DMS114 treated with DMSO at 0.1 percent for 48 hours (cell line): Measurements from ENCODE around the gene ST8SIA1.

ENCODE experiments used
- DNase-seq: peaks from one replicate; lab custom pipeline; 2025; ENCODE audit not compliant: unreplicated experiment; lab: John Stamatoyannopoulos, UW

Gene ST8SIA1

DNA sequence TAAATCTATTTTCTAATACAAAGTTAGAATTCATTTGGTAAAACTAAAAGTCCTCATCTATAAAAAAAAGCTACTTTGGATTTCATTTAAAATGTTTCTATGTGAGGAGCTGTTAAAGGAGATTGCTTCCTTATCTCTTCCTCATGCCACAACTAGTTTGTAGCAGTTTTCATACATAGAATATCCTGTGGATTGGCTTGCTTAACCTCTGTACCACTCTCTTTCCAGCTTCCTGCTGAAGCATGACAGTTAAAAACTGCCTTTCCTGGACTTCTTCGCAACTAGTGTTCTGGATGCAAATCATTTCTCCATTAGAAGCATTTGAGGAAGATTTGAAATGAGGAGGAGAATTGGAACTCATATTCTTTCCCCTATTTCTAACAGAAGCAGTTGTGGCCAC lies 49.6 kb downstream of the ST8SIA1 start:
- DNase-seq = no peak

DNA sequence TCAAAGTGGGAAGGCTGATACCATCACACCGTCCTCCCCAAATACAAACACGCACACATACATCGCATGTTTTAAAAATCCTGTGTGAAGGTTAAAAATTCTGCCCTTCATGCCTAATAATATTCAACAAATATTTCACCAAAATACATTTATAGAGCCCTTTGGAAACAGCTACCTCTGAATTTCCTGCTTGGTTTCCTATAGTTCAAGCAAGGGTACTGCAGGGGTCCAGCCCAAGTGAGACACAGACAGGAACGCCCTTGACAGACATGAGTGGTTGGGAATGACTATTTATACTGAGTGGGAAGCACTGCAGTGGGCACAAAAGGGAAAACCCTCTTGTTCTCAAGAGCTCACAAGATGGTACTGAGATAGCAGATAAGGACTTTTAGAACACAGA lies 51.0 kb downstream of the ST8SIA1 start:
- DNase-seq = no peak

DNA sequence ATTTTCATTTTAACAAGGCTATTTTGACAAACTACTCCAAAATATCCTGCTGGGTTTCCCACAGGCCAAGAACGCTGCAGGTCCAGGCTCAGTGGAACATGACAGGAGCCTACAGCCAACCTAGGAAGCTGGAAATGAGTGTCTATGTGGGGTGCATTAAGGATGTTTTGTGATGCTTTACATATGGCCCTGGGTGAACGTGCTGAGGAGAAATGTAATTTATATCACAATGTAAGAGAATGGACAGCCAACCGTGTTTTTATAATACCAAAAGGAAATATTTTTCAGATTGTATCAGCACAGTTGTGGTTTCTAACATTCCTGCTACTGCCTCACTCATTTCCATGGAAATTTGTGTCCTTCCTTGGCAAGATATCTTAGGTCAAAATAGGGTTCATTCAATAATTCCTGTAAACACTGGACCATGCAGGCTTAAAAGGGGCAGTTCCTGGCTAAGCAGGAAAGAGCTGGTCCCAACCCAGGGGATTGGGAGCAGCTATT lies 51.5 kb downstream of the ST8SIA1 start:
- DNase-seq = no peak

DNA sequence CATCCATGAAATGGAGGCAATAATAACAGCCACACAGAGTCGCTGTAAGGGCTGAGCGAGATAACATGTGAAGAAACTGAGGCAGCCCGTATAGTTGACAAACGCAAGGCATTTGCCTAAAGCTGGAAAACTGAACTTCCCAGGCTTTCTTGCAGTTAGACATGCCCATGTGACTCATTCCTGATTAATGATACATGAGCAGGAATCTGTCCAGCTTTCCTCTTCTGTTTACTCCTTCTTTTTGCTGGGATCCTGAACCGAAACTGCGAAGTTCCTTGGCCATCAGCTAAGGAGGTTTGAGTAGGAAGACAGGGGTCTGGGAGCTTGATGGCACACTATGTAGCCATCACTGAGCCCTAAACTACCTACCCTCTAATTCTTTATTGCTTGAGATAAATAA lies 52.2 kb downstream of the ST8SIA1 start:
- no peak for DNase-seq

DNA sequence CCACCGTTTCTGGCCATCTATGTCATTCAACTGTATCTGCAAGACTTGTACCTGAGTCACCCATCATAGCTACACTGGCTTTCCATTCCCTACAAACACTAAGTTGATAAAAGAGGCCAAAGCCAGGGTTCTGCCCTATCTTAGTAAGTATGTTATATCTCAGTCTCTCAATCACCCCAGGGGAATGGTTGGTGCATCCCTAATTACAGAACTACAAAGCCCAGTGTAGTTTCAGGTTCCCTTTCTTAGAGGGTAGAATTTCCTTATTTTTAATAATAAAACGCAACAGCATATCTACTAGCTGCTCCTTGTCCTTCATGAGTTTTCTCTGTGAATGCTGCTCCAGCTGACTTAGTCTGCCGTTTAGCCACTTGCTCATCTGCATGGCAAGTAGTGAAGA lies 57.6 kb downstream of the ST8SIA1 start:
- DNase-seq = no peak

DNA sequence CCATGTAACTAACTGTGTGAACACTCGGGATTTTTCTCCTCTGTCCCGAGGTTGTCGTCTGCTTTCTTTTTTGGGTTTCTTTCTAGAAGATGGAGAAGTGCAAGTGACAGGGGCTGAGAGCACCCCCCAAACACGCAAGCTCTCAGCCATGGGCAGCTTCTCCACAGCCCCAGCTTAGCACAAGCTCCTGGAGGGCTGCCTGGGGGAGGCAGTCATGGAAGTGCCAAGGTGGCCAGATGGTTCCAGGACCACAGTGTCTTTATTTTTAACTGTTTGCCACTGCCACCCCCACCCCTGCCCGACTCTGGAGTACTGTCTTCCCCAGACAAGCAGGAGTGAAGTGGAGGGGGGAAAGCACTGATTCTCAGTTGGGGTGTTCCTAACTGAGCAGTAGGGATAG lies 58.2 kb downstream of the ST8SIA1 start:
- no peak for DNase-seq

DNA sequence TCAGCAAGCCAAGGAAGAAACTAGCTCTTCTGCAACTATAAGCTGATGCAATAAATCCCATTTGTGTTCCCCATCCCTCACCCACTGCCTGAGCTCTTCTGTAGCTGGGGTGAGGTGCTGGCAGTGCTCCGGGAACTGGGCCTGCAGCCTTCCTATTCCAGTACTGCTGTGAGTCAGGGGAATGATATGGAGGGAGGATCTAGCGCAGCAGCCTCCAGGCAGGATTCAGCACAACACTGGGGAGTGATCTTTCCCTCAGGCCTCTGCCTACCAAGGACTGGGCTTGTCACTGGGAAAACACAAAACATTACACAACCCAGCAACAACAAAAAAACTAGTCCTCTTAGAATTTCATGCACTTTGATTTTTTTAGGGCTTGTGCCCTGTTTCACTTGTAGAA lies 58.7 kb downstream of the ST8SIA1 start:
- DNase-seq = no peak

DNA sequence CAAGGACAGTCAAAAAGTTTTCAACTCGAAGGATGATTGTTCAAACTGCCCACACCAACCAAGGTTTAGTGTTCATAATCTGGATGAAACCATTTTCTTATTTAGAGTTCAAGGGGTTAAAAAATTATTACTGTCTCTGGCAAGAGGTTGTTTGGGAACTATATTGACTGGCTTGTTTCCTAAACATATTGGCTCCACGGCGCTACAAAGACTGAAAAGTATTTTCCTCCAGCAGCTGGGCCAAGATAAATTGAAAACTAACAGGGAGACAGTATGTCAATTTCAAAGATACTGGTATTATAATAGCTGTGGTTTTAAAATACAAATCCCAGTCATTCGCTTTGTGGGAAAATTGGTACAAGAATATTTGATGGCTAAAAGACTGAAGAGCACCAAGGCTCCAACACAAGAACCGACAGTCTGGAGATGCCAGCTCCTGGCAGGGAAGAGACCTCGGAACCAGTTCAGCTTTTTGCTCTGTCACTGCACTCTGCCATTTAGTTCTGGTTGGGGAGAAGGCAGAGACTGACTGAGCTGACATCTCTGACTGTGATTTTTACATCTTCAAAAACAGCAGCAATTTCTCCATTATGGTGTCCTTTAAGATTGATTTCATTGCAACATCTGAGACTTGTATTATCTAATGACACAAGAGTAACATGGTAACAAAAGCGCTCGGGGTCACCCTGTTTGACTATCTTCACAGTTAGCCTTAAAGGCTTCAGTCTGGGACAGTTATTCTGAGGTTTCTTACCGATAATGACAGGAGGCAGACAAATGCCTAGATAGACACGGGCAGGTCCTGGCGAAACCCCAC lies 62.0 kb downstream of the ST8SIA1 start:
- DNase-seq = no peak

DNA sequence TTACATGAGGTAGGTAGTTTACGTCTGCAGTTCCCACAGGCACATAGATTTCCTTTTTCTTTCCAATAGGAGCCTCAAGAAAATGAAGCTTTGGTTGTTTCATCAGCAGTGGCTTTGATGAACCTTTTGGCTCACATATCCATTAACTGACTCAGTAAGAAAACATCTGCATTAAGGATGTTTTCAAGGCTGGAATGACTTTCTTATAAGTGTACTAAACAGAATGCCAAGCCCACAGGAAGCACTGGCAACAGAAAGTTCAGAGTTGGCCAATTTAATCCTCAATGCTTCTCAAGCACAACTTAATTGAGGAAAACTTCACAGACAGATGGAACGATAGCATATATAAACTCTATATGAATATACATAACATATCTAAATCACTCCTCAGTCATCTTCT lies 63.5 kb downstream of the ST8SIA1 start:
- DNase-seq = no peak

DNA sequence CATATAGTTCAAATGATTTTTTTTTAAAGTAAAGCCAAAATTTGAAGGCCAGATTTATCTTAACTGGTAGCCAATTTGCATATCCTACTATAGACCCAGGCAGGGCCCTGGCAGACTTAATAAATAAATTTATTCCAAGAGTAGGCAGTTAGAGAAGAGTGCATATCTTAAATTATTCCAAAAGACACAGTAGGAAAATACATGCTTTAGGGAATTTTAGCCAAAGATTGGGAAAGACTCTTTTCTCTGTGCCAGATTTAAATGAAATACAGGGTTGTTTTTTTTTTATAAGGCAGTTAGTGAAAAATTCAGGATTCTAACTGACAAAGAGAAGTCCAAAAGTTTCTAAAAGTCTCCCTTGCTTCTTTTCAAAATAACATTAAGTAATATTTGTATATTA lies 65.5 kb downstream of the ST8SIA1 start:
- DNase-seq = no peak

DNA sequence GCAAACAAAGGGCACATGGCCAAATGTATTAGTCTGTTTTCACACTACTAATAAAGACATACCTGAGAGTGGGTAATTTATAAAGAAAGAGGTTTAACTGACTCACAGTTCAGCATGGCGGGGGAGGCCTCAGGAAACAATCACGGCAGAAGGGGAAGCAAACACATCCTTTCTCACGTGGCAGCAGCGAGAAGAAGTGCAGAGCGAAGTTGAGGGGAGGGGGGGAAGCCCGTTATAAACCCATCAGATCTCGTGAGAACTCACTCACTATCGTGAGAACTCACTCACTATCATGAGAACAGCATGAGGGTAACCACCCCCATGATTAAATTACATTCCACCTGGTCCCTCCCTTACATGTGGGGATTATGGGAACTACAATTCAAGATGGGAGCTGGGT lies 66.1 kb downstream of the ST8SIA1 start:
- DNase-seq = no peak

DNA sequence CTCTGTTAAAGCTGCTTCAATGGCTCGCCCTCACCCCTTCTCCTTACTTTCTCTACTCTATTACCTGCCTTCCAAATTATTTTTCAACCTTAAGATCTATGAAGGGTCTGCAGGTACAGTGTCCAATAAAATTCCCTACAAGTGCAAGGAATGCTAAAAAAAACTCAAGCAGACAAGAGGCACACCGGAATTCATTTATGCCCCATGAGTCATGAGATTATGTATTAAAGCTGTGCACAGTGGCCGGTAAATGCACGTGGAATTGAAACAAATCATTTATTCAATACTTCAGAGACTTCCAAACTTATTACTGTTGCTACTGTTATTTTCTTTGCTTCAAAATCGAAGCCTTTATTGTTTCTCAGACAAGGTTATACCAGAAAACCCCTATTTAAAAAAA lies 68.4 kb downstream of the ST8SIA1 start:
- no peak for DNase-seq

DNA sequence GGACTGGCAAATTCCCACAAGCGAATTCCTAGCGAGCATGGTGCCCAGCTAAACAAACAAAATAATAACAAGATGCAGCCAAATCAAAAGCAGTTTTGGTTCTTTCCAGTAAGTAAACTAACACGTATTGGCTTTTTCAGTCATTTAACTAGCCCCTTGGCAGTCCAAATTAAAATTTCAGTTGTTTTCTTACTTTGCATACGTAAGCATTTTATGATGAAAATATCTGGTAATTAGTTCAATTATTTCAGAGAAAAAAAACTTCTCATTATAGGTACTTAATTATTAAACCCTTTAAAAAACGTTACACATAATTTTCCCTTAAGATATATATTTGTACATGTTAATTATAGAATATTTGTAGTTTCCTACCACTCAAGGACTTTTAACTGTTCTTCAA lies 70.1 kb downstream of the ST8SIA1 start:
- DNase-seq = no peak

DNA sequence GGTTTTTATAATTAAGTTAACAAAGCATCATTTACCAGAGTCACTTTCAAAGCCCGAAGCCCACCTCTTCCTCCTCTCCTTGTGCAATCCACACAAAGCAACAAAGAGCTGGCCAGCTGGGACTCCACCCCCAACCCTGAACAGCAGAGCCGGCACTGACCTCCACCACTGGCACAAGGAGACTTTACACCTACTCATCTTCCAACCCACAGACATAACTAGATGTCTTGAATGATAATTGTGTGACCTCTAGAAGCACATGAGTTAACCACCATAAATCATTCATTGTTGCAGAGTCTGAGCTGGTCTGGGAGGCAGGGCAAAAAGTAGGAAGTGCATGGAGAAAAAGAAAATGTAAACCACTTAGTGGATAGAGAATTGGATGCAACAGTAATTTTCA lies 72.2 kb downstream of the ST8SIA1 start:
- no peak for DNase-seq

DNA sequence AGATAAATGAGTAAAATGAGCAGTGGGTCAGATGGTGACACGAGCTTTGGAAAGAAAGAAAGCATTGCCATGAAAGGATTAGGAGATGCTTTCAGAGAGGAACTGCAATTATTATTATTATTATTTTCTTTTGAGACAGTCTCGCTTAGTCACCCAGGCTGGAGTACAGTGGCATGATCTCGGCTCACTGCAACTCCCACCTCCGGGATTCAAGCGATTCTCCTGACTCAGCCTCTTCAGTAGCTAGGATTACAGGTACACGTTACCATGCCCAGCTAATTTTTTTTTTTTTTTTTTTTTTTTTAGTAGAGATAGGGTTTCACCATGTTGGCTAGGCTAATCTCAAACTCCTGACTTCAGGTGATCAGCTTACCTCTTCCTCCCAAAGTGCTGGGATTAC lies 77.4 kb downstream of the ST8SIA1 start:
- no peak for DNase-seq

DNA sequence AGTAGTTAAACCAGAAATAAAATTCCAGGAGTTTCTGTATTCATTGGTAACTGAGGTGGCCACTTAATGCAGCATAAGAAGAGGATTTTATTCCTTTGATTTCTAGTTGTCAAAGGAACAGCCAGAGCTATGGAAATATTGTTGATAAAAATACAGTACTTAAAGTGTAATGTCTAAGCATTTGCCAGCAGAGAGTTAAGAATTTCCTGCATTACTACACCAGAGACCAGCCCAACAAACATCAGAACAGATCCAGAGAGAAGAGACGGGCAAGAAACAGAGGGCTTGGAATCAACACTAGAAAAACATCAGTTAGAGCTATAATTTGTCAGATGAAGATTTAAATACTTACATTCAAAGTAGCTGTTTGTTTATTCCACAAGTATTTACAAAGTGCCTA lies 77.9 kb downstream of the ST8SIA1 start:
- no peak for DNase-seq

DNA sequence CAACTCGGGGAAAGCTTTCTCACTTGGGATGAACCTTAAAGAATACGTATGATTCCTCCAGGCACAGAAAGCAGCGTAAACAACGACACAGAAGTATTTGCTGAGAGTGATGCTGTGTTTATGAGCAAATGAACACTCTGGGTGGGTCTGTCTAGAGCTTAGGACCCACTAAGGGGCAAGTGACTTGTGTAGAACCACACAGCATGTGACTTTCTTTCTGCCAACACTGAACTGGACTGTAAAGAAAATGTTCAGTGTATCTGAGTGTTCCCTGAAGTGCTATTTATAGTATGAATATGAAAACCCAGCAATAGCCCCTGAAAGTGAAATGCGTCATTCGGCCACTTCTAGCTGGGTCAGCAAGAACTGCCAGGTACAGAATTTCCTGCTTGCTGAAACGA lies 78.5 kb downstream of the ST8SIA1 start:
- DNase-seq = no peak

DNA sequence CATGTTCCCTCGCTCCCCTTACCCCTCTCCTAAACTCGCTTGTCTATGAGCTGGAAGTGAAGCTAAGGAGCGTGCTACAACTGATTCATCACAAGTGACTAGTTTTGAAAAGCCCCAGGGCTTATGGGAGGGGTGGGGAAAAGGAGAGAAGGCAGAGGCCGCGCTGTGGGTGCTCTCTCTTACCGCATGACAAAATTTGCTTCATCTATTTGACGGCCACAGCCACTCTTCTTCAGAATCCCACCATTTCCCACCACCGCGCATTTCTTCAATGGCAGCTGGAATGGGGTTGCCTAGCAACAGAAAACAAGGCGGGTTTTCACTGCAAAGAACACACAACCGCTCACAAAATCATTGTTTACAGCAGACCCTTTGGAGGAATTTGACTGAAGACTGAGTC lies 79.4 kb downstream of the ST8SIA1 start:
- DNase-seq = no peak

DNA sequence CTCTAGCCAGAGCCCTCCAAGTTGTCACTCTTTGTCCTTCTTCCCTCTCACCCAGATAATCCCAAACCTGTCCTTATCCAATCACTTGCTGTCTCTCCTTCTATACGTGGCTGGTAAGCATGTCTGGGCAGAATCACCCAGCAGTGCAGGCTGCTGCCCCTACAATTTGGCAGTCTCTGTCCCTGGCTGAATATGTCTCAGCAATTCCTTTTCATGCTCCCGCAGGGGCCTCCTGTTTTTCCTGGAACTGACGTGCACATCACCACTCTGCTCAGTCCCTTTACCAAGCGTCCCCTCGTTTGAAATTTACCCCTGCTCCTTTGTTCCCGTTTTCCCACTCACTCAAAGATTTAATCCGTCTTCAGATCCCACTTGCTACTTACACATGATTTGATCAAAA lies 80.0 kb downstream of the ST8SIA1 start:
- no peak for DNase-seq

DNA sequence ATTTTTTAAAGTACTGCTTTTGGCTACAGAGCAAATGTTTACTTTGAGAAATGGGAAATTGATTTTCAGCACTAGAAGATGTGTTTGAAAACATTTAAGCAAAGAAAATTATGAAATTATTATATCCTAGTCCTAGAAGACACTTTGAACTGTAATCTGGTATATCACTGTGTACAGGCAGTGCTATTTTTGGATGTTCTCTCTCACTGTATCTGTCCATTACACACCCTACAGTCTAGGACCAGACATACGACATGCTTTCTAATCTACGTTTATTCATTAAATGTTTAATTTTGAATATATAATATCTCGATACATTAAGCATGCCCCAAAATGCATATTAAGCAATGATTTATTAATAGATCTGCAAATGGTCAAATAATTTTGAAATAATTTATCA lies 82.5 kb downstream of the ST8SIA1 start:
- no peak for DNase-seq

DNA sequence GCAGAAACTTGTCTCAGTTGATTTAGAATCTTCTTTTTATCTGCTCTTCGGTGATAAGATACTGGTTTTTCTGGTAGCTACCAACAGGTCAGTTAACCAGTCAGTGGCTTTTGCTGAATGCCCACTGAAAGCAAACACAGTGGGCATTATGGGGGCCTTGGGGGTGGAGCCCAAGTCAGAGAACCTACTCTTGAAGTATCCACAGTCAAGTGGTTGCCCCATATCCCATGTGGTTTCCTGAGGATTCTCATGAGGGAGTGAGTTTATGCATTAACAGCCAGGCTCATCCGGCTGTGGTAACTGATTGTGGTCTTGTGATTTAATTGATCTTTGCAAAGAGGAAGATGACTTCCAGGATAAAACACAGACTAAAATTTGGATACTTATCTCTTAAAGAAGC lies 83.7 kb downstream of the ST8SIA1 start:
- no peak for DNase-seq

DNA sequence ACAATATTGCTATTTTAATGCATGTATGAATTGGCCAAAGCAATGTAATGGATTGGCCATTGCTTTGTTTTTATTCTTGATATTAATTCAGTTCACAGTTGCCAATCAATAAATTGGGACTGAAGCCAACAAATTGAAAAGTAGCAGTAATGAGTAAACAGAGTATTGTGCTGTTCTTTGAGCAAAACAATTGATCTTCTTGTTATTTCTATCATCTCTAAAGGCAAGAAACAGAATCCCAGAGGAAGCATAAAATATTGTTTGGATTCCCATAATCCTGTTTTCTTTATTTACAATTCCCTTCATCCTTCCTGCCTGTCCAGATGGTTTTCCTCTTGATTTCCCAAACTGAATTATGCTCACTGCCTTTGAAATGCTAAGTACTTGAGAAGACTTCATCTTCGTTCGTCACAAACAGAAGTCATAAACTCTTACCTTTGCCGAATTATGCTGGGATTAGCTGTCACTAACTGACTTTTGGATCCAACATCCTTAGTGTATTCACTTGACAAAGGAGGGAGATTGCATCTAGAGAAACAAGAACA lies 85.9 kb downstream of the ST8SIA1 start:
- DNase-seq = no peak

DNA sequence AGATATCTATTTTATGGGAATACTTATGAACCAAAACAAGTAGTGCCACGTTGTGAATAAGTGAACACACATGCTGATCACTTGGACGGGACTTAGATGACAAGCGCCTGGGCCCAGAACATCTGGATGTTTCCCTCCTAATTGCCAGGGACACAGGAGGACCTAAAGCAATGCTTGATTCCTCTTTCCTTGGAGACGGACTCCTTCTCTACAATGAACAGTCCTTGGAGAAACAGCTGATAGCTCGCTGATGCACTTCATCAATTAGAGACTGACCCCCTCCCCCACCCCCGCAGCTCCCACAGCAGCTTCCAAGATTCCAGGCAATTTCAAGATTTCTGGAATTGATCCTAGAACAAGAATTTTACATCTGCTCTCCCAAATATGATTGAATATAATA lies 86.4 kb downstream of the ST8SIA1 start:
- no peak for DNase-seq
